Epithelial cell of proximal tubule (primary cell): ENCODE measurements around the gene C2CD4B. TPM values are rescaled to one million over a fixed set of nuclear protein-coding genes. Genes with fewer than 3 reads are reported as not detected.

ENCODE experiments used
- DNase-seq: peaks from one replicate; pipeline ENCODE4 v3.0.0-alpha.2; 2011; ENCODE audit warnings: low read depth
- H3K4me3 ChIP-seq: 2 replicates; pipeline ENCODE4 v1.5.1; 2011; ENCODE audit warnings: low read depth, mild to moderate bottlenecking, low read length
- total RNA-seq: library from RNA; depleted of rRNA; stranded (reverse); fragments of >200 nt; gene quantifications from 2 replicates; pipeline ENCODE4 v1.2.3, GENCODE V29; 2015
- TF ChIP-seq, protein P1 (sequence below): conservative IDR thresholded peaks from 2 replicates; pipeline ENCODE4 v1.5.1; 2012; ENCODE audit warnings: low read depth, mild to moderate bottlenecking, low read length

C2CD4B gene
- total RNA-seq, 1 donor from 2014 or later, result 0.12 TPM

DNA sequence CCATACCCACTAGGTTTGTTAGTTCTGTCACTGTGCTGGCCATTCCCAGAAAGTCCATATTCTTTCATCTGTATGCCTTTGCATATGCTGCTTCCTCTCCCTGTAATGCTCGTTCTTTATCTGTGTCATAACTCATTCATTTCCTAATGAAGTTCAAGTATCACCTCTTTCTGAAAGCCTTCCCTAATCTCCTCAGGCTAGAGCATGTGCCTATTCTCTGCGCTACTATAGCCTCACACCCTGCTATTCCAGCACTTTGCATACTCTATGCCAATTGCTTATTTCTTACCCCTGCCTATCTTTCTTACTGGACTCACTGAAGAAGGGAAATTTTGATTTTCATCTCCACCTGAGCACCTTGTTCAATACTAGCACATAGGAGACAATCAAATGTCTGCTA lies 25.6 kb upstream of the C2CD4B start:
- TF ChIP-seq, protein P1, sequence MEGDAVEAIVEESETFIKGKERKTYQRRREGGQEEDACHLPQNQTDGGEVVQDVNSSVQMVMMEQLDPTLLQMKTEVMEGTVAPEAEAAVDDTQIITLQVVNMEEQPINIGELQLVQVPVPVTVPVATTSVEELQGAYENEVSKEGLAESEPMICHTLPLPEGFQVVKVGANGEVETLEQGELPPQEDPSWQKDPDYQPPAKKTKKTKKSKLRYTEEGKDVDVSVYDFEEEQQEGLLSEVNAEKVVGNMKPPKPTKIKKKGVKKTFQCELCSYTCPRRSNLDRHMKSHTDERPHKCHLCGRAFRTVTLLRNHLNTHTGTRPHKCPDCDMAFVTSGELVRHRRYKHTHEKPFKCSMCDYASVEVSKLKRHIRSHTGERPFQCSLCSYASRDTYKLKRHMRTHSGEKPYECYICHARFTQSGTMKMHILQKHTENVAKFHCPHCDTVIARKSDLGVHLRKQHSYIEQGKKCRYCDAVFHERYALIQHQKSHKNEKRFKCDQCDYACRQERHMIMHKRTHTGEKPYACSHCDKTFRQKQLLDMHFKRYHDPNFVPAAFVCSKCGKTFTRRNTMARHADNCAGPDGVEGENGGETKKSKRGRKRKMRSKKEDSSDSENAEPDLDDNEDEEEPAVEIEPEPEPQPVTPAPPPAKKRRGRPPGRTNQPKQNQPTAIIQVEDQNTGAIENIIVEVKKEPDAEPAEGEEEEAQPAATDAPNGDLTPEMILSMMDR, result no peak
- no peak for DNase-seq

DNA sequence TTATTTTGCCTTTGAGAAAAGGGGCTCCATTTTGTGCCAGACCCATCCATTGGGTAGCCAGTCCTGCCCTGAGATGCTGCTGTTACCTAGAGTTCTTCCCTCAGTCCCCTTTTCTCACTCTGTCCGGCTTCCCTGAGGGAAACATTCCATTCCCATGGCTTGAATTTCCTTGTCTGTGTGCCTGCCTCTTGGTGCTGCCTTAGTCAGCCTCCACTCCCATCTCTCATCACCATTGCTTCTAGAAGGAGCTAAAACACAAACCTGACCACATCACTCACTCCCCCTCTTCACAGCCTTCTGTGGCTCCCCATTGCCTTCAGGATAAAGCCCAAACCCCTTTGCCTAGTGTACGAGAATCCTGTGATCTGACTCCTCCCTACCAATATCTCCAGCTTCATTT lies 25.2 kb upstream of the C2CD4B start:
- DNase-seq, result no peak
- TF ChIP-seq, protein P1, result no peak
- H3K4me3 ChIP-seq, result no peak overlapping the region

More for the DNA sequence above, 25.6 kb upstream of the C2CD4B start:
- no peak overlapping the region for H3K4me3 ChIP-seq

DNA sequence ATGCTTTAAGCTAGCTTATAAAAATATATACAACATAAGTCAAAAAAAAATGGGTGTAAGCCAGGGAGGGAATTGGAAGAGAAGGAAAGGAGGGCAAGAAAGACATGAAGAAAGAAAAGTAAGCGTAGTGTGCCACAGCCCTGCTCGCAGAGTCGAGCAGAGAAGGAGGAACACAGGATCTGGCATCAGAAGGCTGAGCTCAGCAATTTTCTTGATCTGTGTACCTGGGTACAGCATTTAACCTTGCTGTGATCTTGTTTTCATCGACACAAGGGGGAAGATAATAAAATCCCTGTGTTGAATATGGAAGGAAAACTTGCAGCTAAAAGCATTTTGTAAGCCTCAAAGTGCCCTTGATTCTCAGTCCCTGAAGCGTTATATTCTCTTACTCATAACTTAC lies 23.7 kb upstream of the C2CD4B start:
- TF ChIP-seq, protein P1, result no peak
- no peak for DNase-seq
- no peak overlapping the region for H3K4me3 ChIP-seq

DNA sequence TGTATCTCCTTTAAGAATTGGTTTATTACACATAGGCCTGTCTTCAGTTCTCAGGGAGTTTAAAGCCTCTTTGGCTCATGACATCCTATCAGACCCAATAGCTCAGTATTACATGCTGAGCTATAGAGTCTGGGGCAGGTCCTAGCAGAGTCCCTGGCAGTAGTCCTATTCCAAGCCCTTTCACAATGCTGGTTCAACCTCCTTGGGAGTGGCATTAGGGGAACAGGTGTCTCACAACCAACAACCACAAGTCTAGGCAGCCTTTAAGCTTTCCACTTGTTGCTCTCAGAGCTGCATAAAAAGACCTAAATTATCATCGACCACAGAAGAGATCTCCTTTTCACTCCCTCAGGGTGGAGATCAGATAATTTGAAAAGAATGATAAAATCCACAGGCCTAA lies 22.8 kb upstream of the C2CD4B start:
- TF ChIP-seq, protein P1, result no peak
- H3K4me3 ChIP-seq, result no peak overlapping the region
- DNase-seq, result no peak

DNA sequence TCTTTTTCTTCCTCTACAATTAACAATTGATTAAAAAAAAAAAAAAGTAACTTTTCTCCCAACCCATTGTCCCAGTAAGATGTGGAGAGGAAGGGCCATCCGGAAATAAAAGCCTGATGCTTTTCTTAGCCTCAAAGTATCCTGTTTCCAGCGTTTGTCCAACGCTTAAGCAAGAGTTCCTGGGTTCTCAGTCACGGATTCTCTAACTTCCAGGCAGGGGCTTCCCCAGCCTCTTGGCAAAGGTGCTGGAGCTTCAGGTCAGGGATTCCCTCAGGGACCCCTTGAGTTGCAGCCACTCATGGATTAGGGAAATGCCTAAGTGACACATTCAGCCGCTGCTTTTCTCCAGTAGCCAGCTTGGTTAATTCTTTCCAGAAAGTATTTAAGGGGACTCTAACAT lies 22.3 kb upstream of the C2CD4B start:
- TF ChIP-seq, protein P1, result no peak
- no peak overlapping the region for H3K4me3 ChIP-seq
- DNase-seq, result no peak

DNA sequence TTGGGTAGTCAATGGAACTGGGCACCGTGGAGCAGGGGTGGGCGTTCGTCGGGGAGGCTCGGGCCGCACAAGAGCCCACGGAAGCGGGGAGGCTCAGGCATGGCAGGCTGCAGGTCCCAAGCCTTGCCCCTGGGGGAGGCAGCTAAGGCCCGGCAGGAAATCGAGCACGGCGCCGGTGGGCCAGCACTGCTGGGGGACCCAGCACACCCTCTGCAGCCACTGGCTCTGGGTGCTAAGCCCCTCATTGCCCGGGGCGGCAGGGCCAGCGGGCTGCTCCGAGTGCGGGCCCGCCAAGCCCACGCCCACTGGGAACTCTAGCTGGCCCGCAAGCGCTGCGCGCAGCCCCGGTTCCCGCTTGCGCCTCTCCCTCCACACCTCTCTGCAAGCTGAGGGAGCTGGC lies 21.5 kb upstream of the C2CD4B start:
- TF ChIP-seq, protein P1, result no peak
- no peak overlapping the region for H3K4me3 ChIP-seq
- no peak for DNase-seq

DNA sequence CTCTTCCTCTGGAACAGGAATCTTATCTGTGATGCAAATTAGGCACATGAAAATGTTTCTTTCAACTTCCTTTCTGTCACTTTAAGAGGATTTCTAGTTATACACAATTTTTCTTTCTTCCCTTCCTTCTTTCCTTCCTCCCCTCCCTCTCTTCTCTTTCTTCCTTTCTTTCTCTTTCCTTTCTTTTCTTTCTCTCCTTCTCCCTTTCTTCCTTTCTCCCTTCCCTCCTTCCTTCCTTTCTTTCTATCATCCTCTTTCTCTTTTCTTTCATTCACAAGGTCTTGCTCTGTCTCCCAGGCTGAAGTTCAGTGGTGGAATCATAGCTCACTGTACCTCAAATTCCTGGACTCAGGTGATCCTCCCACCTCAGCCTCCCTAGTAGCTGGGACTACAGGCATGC lies 18.0 kb upstream of the C2CD4B start:
- no peak overlapping the region for H3K4me3 ChIP-seq
- no peak for DNase-seq
- TF ChIP-seq, protein P1, result no peak
